A549 treated with AZD2906 at 1 μM for 4 hours (cell line): ENCODE results near the gene AZI2. TPM values are rescaled to one million over a fixed set of nuclear protein-coding genes. Genes with fewer than 3 reads are reported as not detected.

Experiments used
- total RNA-seq: library from RNA; stranded (reverse); fragments of 200-300 nt; extraction: Qiagen RNA extraction; gene quantifications from 5 replicates; pipeline ENCODE4 v1.2.3, GENCODE V29; 2022

Gene AZI2
- 36.8 to 48.1 TPM (median 40.6 TPM) in 5 replicates for total RNA-seq

GRCh38 chr3:28348629-28349468, at the start of gene AZI2, which contains the start of gene ZCWPW2:
Gene AZI2 (minus strand): TSS chr3:28348824. CDS start chr3:28340617, 8,207 bp downstream.
Gene ZCWPW2 (plus strand): TSS chr3:28348721. CDS start chr3:28413069, 64,348 bp downstream.

Other genes with a start within 250 kb of the AZI2 start
- gene CMC1, start 107.2 kb downstream of the AZI2 start, total RNA-seq, result 37.9 to 46.9 TPM (median 45.0 TPM) in 5 replicates
- gene ZCWPW2, start 103 bp downstream of the AZI2 start, total RNA-seq, result 0.03 TPM in 1 of 5 replicates, not detected in the others